WTC11 (cell line): ENCODE results near the gene PITPNM1. TPM values are rescaled to one million over a fixed set of nuclear protein-coding genes. Genes with fewer than 3 reads are reported as not detected.

Experiments
- ATAC-seq: fragments of 200-7000 bp; cut with Tn5 transposase; 2 replicates; pipeline ENCODE4 v1.10.0; 2021; ENCODE audit warnings: mild to moderate bottlenecking, moderate library complexity
- CTCF ChIA-PET: fragments of 300-600 bp; sonication (Branson Sonifier 250); formaldehyde crosslinking; loops from one replicate; lab custom pipeline; 2021; ENCODE audit warnings: antibody characterized with exemption; lab: Charles Lee
- POLR2A ChIA-PET: fragments of 350-600 bp; sonication (Branson Sonifier 250); formaldehyde crosslinking; loops from one replicate; lab custom pipeline; 2021; ENCODE audit warnings: antibody characterized with exemption; lab: Charles Lee
- DNase-seq: peaks from one replicate; pipeline ENCODE4 v3.0.0; 2021; ENCODE audit warnings: low spot score
- H3K27ac Mint-ChIP-seq: 2 replicates; pipeline ENCODE4 v1.8.0; 2021; ENCODE audit warnings: mixed read lengths
- H3K27me3 Mint-ChIP-seq: 2 replicates; pipeline ENCODE4 v1.8.0; 2021; ENCODE audit warnings: low read depth, mild to moderate bottlenecking, moderate library complexity, mixed read lengths
- H3K36me3 Mint-ChIP-seq: 2 replicates; pipeline ENCODE4 v1.8.0; 2021; ENCODE audit warnings: mixed read lengths
- H3K4me1 Mint-ChIP-seq: 2 replicates; pipeline ENCODE4 v1.8.0; 2022; ENCODE audit warnings: mixed read lengths
- H3K4me3 Mint-ChIP-seq: 2 replicates; pipeline ENCODE4 v1.8.0; 2021; ENCODE audit warnings: mild to moderate bottlenecking, moderate library complexity, mixed read lengths
- H3K9me3 Mint-ChIP-seq: 2 replicates; pipeline ENCODE4 v1.8.0; 2021; ENCODE audit warnings: mixed read lengths
- ETV6 ChIP-seq: sonication (generic); formaldehyde crosslinking; IDR thresholded peaks from 2 replicates; pipeline ENCODE4 v1.8.1; 2022; ENCODE audit warnings: mild to moderate bottlenecking, missing genetic modification reagents
- IRF2 ChIP-seq: sonication (generic); formaldehyde crosslinking; IDR thresholded peaks from 2 replicates; pipeline ENCODE4 v1.8.0; 2022; ENCODE audit warnings: low read depth, missing genetic modification reagents, borderline replicate concordance
- JAZF1 ChIP-seq: fragments of 250-450 bp; sonication (Bioruptor Pico); IDR thresholded peaks from 2 replicates; pipeline ENCODE4 v1.9.0; 2021; ENCODE audit warnings: moderate library complexity, mild to moderate bottlenecking, inconsistent platforms
- SMAD3 ChIP-seq: sonication (generic); formaldehyde crosslinking; IDR thresholded peaks from 2 replicates; pipeline ENCODE4 v1.8.0; 2022; ENCODE audit warnings: missing genetic modification reagents, mild to moderate bottlenecking, borderline replicate concordance
- ZBTB21 ChIP-seq: sonication (generic); formaldehyde crosslinking; IDR thresholded peaks from 2 replicates; pipeline ENCODE4 v1.8.1; 2023; ENCODE audit warnings: mild to moderate bottlenecking, missing genetic modification reagents, borderline replicate concordance
- ZNF121 ChIP-seq: sonication (generic); formaldehyde crosslinking; IDR thresholded peaks from 2 replicates; pipeline ENCODE4 v1.8.0; 2023; ENCODE audit warnings: missing genetic modification reagents
- ZNF416 ChIP-seq: fragments of 250-450 bp; sonication (Bioruptor Pico); IDR thresholded peaks from 2 replicates; pipeline ENCODE4 v1.9.0; 2021; ENCODE audit warnings: mild to moderate bottlenecking, inconsistent platforms
- total RNA-seq: library from RNA; stranded (reverse); gene quantifications from 3 replicates; pipeline ENCODE4 v1.2.3, GENCODE V29; 2021
- TF ChIP-seq, protein P1 (sequence below): sonication (generic); formaldehyde crosslinking; IDR thresholded peaks from 2 replicates; pipeline ENCODE4 v1.8.0; 2022; ENCODE audit warnings: mild to moderate bottlenecking, missing genetic modification reagents
- TF ChIP-seq, protein P2 (sequence below): fragments of 250-450 bp; sonication (Bioruptor Pico); IDR thresholded peaks from 2 replicates; pipeline ENCODE4 v1.8.0; 2021; ENCODE audit warnings: mild to moderate bottlenecking
- TF ChIP-seq, protein P3 (sequence below): fragments of 250-450 bp; sonication (Bioruptor Pico); IDR thresholded peaks from 2 replicates; pipeline ENCODE4 v2.1.2; 2022; ENCODE audit warnings: mild to moderate bottlenecking, moderate library complexity
- TF ChIP-seq, protein P4 (sequence below): fragments of 250-450 bp; sonication (Bioruptor Pico); IDR thresholded peaks from 2 replicates; pipeline ENCODE4 v1.9.0; 2021; ENCODE audit warnings: mild to moderate bottlenecking, borderline replicate concordance
- TF ChIP-seq, protein P5 (sequence below): sonication (generic); formaldehyde crosslinking; IDR thresholded peaks from 2 replicates; pipeline ENCODE4 v1.8.1; 2022; ENCODE audit warnings: mild to moderate bottlenecking, moderate library complexity, missing genetic modification reagents
- TF ChIP-seq, protein P6 (sequence below): sonication (generic); formaldehyde crosslinking; IDR thresholded peaks from 2 replicates; pipeline ENCODE4 v1.8.0; 2022; ENCODE audit warnings: mild to moderate bottlenecking, missing genetic modification reagents
- TF ChIP-seq, protein P7 (sequence below): sonication (generic); formaldehyde crosslinking; IDR thresholded peaks from 2 replicates; pipeline ENCODE4 v1.8.0; 2023; ENCODE audit warnings: missing genetic modification reagents, mild to moderate bottlenecking, borderline replicate concordance

The PITPNM1 gene
- total RNA-seq, 1 experiment from 2014 or later = 55.4 TPM

DNA sequence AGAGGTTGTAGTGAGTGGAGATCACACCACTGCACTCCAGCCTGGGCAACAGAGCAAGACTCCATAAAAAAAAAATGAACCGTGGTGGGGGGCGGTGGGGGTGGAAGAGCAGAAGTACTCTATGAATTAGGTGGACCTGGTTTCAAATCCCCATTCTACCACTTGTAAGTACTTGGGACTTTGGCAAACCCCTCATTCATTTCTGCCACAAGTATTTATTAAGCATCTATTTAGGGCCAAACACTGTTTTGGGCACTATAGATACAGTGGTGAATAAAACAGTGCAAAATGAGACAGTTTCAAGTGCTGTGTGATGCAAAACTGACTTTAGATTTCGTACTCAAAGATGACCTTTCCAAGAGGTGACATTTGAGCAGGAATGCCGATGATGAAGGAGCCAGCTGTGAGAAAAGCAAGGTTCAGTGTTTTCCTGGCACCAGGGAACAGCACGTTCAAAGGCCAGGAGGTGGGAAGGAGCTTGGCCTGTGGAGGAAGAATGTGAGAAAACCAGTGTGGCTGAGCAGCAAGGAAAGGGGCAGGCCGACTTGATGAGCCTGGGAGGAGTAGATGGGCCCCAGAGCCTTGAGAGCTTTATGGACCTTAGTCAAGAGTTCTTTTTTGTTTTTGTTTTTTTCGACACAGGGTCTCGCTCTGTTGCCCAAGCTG, 34.7 kb downstream of the PITPNM1 start (continued):
- no peak for TF ChIP-seq IRF2 (CRISPR knock-in tag)
- TF ChIP-seq, protein P1, sequence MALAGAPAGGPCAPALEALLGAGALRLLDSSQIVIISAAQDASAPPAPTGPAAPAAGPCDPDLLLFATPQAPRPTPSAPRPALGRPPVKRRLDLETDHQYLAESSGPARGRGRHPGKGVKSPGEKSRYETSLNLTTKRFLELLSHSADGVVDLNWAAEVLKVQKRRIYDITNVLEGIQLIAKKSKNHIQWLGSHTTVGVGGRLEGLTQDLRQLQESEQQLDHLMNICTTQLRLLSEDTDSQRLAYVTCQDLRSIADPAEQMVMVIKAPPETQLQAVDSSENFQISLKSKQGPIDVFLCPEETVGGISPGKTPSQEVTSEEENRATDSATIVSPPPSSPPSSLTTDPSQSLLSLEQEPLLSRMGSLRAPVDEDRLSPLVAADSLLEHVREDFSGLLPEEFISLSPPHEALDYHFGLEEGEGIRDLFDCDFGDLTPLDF = no peak
- no peak for TF ChIP-seq JAZF1 (CRISPR knock-in tag)
- TF ChIP-seq, protein P2, sequence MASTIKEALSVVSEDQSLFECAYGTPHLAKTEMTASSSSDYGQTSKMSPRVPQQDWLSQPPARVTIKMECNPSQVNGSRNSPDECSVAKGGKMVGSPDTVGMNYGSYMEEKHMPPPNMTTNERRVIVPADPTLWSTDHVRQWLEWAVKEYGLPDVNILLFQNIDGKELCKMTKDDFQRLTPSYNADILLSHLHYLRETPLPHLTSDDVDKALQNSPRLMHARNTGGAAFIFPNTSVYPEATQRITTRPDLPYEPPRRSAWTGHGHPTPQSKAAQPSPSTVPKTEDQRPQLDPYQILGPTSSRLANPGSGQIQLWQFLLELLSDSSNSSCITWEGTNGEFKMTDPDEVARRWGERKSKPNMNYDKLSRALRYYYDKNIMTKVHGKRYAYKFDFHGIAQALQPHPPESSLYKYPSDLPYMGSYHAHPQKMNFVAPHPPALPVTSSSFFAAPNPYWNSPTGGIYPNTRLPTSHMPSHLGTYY = no peak
- no peak for TF ChIP-seq SMAD3 (CRISPR knock-in tag)
- TF ChIP-seq, protein P3, sequence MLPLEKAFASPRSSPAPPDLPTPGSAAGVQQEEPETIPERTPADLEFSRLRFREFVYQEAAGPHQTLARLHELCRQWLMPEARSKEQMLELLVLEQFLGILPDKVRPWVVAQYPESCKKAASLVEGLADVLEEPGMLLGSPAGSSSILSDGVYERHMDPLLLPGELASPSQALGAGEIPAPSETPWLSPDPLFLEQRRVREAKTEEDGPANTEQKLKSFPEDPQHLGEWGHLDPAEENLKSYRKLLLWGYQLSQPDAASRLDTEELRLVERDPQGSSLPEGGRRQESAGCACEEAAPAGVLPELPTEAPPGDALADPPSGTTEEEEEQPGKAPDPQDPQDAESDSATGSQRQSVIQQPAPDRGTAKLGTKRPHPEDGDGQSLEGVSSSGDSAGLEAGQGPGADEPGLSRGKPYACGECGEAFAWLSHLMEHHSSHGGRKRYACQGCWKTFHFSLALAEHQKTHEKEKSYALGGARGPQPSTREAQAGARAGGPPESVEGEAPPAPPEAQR = no peak
- no peak for TF ChIP-seq ZBTB21 (CRISPR knock-in tag)

DNA sequence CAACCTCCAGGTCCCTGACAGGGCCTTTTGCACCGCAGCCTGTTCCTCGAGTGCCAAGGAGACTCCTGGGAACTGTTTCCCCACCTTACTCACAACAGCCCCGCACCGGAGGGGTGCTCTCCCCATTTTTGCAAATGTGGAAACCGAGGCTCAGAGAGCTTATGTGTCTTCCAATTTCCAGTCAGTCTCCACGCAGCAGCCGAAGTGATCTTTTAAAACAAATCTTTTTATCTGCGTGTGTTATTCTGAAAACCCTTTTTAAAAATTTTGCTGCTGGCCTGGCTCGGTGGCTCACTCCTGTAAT, 35.7 kb downstream of the PITPNM1 start:
- no peaks in the 10 kb centered on the region for H3K9me3 Mint-ChIP-seq
- peaks cover 17% of the 10 kb centered on the region for H3K27me3 Mint-ChIP-seq
- peak overlapping the region; percentile 66 for H3K4me3 Mint-ChIP-seq
- ATAC-seq (no peak), DNase-seq (no peak)
- TF ChIP-seq ZNF416 (CRISPR knock-in tag) (no peak), ZNF121 (no peak)
- TF ChIP-seq, protein P4, sequence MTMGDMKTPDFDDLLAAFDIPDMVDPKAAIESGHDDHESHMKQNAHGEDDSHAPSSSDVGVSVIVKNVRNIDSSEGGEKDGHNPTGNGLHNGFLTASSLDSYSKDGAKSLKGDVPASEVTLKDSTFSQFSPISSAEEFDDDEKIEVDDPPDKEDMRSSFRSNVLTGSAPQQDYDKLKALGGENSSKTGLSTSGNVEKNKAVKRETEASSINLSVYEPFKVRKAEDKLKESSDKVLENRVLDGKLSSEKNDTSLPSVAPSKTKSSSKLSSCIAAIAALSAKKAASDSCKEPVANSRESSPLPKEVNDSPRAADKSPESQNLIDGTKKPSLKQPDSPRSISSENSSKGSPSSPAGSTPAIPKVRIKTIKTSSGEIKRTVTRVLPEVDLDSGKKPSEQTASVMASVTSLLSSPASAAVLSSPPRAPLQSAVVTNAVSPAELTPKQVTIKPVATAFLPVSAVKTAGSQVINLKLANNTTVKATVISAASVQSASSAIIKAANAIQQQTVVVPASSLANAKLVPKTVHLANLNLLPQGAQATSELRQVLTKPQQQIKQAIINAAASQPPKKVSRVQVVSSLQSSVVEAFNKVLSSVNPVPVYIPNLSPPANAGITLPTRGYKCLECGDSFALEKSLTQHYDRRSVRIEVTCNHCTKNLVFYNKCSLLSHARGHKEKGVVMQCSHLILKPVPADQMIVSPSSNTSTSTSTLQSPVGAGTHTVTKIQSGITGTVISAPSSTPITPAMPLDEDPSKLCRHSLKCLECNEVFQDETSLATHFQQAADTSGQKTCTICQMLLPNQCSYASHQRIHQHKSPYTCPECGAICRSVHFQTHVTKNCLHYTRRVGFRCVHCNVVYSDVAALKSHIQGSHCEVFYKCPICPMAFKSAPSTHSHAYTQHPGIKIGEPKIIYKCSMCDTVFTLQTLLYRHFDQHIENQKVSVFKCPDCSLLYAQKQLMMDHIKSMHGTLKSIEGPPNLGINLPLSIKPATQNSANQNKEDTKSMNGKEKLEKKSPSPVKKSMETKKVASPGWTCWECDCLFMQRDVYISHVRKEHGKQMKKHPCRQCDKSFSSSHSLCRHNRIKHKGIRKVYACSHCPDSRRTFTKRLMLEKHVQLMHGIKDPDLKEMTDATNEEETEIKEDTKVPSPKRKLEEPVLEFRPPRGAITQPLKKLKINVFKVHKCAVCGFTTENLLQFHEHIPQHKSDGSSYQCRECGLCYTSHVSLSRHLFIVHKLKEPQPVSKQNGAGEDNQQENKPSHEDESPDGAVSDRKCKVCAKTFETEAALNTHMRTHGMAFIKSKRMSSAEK (CRISPR knock-in tag) = 0 out of 2 replicates have a peak, but pooled peaks have one; percentile 59
- ChIA-PET CTCF (interaction anchor here (1.4 to 2.8 kb wide), 6 partner anchors 68 to 145 kb away, joined by 3 to 28 read pairs (median 4); partner anchors contain the start of genes CLCF1, POLD4 and PPP1CA), POLR2A (interaction anchor here (0.8 to 1.5 kb wide), 3 partner anchors 24 to 49 kb away, joined by 3 to 4 read pairs (median 3); no protein-coding TSS in a partner anchor)
- no peak overlapping the region for H3K27ac Mint-ChIP-seq
- H3K36me3 Mint-ChIP-seq = no peaks in the 10 kb centered on the region
- peaks cover 23% of the 10 kb centered on the region for H3K4me1 Mint-ChIP-seq

DNA sequence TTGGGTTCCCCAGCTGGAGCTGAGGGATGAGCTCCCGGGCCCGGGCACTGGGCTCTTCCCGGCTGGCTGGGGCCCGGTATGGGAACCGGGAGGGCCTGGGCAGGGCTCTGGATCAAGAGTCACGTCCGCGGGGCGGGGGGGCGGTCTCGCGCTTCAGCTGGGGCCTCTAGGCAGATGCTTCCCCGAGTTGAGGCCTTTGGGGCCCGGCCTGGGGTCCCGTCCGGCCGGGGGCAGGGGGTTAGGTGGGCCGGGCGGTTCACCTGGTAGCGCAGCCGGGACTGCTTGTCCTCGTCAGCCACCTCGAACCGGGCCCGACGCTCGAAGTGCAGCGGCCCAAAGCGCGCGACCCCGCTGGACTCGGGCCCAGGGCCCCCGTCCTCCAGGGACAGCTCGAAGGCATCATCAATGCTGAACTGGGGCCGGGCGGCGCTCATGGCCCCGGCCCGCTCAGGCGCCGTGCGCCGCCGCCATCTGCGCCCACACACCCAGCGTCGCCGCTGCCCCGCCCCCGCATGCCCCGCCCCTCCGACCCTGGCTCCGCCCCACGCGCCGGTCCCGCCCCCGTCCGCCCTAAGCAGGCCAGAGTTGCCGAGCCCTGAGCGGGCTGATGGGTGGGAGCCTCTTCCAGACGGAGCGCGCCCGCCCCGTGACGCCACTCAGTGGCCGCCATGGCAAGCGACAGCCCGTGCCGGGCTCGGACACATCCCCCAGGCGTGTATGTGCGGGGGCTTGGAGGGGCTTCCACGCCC, 36.2 kb downstream of the PITPNM1 start, which contains the start of gene TMEM134:
Gene TMEM134, minus strand, starts transcription at position 493 of the 749 bp plus-strand sequence. Its CDS starts 59 bp downstream, at position 434.
- CTCF ChIA-PET = interaction anchor here (0.6 to 2.8 kb wide), 17 partner anchors 8 to 145 kb away, joined by 3 to 28 read pairs (median 4); partner anchors contain the start of genes CLCF1, PITPNM1, POLD4 and PPP1CA
- H3K9me3 Mint-ChIP-seq = no peaks in the 10 kb centered on the region
- ATAC-seq (peak; percentile 77), DNase-seq (peak; percentile 92)
- H3K36me3 Mint-ChIP-seq = no peaks in the 10 kb centered on the region
- POLR2A ChIA-PET = interaction anchor here (0.6 to 1.7 kb wide), 10 partner anchors 10 to 115 kb away, joined by 3 to 8 read pairs (median 4); partner anchors contain the start of genes AIP, CORO1B, PPP1CA and PTPRCAP
- H3K4me1 Mint-ChIP-seq = peaks cover 23% of the 10 kb centered on the region
- peaks cover 12% of the 10 kb centered on the region for H3K27me3 Mint-ChIP-seq
- peak within 1 kb of the TSS; percentile 87 for H3K4me3 Mint-ChIP-seq
- H3K27ac Mint-ChIP-seq = 0 out of 2 replicates have a peak within 1 kb of the TSS, but pooled peaks have one; percentile 42
- TF ChIP-seq, protein P5, sequence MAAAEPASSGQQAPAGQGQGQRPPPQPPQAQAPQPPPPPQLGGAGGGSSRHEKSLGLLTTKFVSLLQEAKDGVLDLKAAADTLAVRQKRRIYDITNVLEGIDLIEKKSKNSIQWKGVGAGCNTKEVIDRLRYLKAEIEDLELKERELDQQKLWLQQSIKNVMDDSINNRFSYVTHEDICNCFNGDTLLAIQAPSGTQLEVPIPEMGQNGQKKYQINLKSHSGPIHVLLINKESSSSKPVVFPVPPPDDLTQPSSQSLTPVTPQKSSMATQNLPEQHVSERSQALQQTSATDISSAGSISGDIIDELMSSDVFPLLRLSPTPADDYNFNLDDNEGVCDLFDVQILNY (CRISPR knock-in tag) = 0 out of 2 replicates have a peak, but pooled peaks have one; percentile 16
- 0 out of 2 replicates have a peak, but pooled peaks have one; percentile 47 for TF ChIP-seq ETV6 (CRISPR knock-in tag)
- TF ChIP-seq, protein P6, sequence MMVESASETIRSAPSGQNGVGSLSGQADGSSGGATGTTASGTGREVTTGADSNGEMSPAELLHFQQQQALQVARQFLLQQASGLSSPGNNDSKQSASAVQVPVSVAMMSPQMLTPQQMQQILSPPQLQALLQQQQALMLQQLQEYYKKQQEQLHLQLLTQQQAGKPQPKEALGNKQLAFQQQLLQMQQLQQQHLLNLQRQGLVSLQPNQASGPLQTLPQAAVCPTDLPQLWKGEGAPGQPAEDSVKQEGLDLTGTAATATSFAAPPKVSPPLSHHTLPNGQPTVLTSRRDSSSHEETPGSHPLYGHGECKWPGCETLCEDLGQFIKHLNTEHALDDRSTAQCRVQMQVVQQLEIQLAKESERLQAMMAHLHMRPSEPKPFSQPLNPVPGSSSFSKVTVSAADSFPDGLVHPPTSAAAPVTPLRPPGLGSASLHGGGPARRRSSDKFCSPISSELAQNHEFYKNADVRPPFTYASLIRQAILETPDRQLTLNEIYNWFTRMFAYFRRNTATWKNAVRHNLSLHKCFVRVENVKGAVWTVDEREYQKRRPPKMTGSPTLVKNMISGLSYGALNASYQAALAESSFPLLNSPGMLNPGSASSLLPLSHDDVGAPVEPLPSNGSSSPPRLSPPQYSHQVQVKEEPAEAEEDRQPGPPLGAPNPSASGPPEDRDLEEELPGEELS (CRISPR knock-in tag) = 0 out of 2 replicates have a peak, but pooled peaks have one; percentile 47
- TF ChIP-seq, protein P7, sequence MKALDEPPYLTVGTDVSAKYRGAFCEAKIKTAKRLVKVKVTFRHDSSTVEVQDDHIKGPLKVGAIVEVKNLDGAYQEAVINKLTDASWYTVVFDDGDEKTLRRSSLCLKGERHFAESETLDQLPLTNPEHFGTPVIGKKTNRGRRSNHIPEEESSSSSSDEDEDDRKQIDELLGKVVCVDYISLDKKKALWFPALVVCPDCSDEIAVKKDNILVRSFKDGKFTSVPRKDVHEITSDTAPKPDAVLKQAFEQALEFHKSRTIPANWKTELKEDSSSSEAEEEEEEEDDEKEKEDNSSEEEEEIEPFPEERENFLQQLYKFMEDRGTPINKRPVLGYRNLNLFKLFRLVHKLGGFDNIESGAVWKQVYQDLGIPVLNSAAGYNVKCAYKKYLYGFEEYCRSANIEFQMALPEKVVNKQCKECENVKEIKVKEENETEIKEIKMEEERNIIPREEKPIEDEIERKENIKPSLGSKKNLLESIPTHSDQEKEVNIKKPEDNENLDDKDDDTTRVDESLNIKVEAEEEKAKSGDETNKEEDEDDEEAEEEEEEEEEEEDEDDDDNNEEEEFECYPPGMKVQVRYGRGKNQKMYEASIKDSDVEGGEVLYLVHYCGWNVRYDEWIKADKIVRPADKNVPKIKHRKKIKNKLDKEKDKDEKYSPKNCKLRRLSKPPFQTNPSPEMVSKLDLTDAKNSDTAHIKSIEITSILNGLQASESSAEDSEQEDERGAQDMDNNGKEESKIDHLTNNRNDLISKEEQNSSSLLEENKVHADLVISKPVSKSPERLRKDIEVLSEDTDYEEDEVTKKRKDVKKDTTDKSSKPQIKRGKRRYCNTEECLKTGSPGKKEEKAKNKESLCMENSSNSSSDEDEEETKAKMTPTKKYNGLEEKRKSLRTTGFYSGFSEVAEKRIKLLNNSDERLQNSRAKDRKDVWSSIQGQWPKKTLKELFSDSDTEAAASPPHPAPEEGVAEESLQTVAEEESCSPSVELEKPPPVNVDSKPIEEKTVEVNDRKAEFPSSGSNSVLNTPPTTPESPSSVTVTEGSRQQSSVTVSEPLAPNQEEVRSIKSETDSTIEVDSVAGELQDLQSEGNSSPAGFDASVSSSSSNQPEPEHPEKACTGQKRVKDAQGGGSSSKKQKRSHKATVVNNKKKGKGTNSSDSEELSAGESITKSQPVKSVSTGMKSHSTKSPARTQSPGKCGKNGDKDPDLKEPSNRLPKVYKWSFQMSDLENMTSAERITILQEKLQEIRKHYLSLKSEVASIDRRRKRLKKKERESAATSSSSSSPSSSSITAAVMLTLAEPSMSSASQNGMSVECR = 0 out of 2 replicates have a peak, but pooled peaks have one; percentile 14
